H1 (cell line): ENCODE results near the gene RIMKLA. TPM values are rescaled to one million over a fixed set of nuclear protein-coding genes. Genes with fewer than 3 reads are reported as not detected.

ENCODE experiments used
- CTCF ChIA-PET: fragments of 300-600 bp; sonication (Branson Sonifier 250); formaldehyde crosslinking; loops from one replicate; lab custom pipeline; 2021; ENCODE audit not compliant: partially characterized antibody; lab: Charles Lee
- POLR2A ChIA-PET: fragments of 300-600 bp; sonication (Branson Sonifier 250); formaldehyde crosslinking; loops from one replicate; lab custom pipeline; 2021; ENCODE audit warnings: inconsistent platforms; ENCODE audit not compliant: partially characterized antibody; lab: Charles Lee
- DNase-seq, 2 experiments: peaks; one replicate each; pipeline versions ENCODE4 v3.0.0 to v3.0.0-alpha.2; 2010 to 2022; ENCODE audit warnings: low spot score in 2 of 2, low read depth in 1 of 2, mixed read lengths in 1 of 2
- FAIRE-seq: peaks from 2 replicates; lab custom pipeline; 2011; peaks lifted over from hg19 to GRCh38; lab: Jason Lieb, UNC
- H2AFZ ChIP-seq: 2 replicates; pipeline ENCODE4 v1.8.1; 2012; ENCODE audit warnings: low read length, inconsistent platforms
- H2AK5ac ChIP-seq: 2 replicates; pipeline ENCODE4 v1.6.1; 2013; ENCODE audit warnings: low read depth, low read length
- H2BK120ac ChIP-seq: replicated peaks from 2 replicates; pipeline ENCODE3; 2013; ENCODE audit warnings: low read depth, low read length, inconsistent platforms
- H2BK12ac ChIP-seq: 2 replicates; pipeline ENCODE4 v1.6.1; 2013; ENCODE audit warnings: low read depth, low read length
- H2BK15ac ChIP-seq: 2 replicates; pipeline ENCODE4 v1.6.1; 2013; ENCODE audit warnings: low read length
- H2BK20ac ChIP-seq: 2 replicates; pipeline ENCODE4 v1.6.1; 2013; ENCODE audit warnings: low read length
- H2BK5ac ChIP-seq: 2 replicates; pipeline ENCODE4 v1.6.1; 2013; ENCODE audit warnings: low read depth, low read length
- H3K14ac ChIP-seq: 2 replicates; pipeline ENCODE4 v1.6.1; 2013; ENCODE audit warnings: inconsistent platforms; ENCODE audit not compliant: insufficient read length
- H3K18ac ChIP-seq: 2 replicates; pipeline ENCODE4 v1.6.1; 2013; ENCODE audit warnings: low read length; ENCODE audit errors: extremely low read depth
- H3K23ac ChIP-seq: 2 replicates; pipeline ENCODE4 v1.6.1; 2013; ENCODE audit warnings: inconsistent platforms; ENCODE audit not compliant: insufficient read length
- H3K23me2 ChIP-seq: 2 replicates; pipeline ENCODE4 v1.6.1; 2013; ENCODE audit warnings: low read depth, low read length
- H3K27ac ChIP-seq: 2 replicates; pipeline ENCODE4 v1.6.1; 2011; ENCODE audit warnings: low read depth, low read length, inconsistent platforms
- H3K27me3 ChIP-seq, 4 experiments: replicated peaks in 1 of 4; 1 replicate in 1 of 4; 2 replicates in 3 of 4; pipeline versions ENCODE4 v1.6.1 to v1.8.1; 2011 to 2013; ENCODE audit warnings: low read length in 3 of 4, mild to moderate bottlenecking in 3 of 4, inconsistent platforms in 2 of 4, mixed read lengths in 2 of 4, moderate library complexity in 1 of 4; ENCODE audit not compliant: control insufficient read depth in 3 of 4, insufficient read depth in 3 of 4; ENCODE audit errors: extremely low read depth in 1 of 4
- H3K36me3 ChIP-seq, 4 experiments: 2 replicates each; pipeline versions ENCODE4 v1.6.1 to v1.8.1; 2011 to 2013; ENCODE audit warnings: mild to moderate bottlenecking in 4 of 4, low read length in 3 of 4, moderate library complexity in 2 of 4, control low read depth in 1 of 4, inconsistent platforms in 1 of 4; ENCODE audit not compliant: insufficient read depth in 4 of 4, control insufficient read depth in 2 of 4
- H3K4ac ChIP-seq: replicated peaks from 2 replicates; pipeline ENCODE3; 2013; ENCODE audit warnings: low read length, low read depth, mixed read lengths, inconsistent platforms; ENCODE audit not compliant: insufficient read length
- H3K4me1 ChIP-seq, 4 experiments: replicated peaks in 1 of 4; 1 replicate in 1 of 4; 2 replicates in 3 of 4; pipeline versions ENCODE4 v1.6.1 to v1.8.1; 2011 to 2013; ENCODE audit warnings: low read length in 3 of 4, inconsistent platforms in 2 of 4, mixed read lengths in 1 of 4; ENCODE audit not compliant: insufficient read depth in 4 of 4, control insufficient read depth in 3 of 4
- H3K4me2 ChIP-seq, 2 experiments: 2 replicates each; pipeline versions ENCODE4 v1.6.1 to v1.8.1; 2011 to 2013; ENCODE audit warnings: low read depth in 2 of 2, low read length in 2 of 2, control low read depth in 1 of 2, inconsistent platforms in 1 of 2, mild to moderate bottlenecking in 1 of 2; ENCODE audit not compliant: insufficient read depth in 1 of 2
- H3K4me3 ChIP-seq, 4 experiments: fragments of 200-600, 300-600 bp in 1 of 4; sonication (generic), shearing (Covaris generic), sonication (Bioruptor Twin) in 1 of 4; 2 replicates each; pipeline versions ENCODE4 v1.5.1 to v1.8.1; 2011 to 2016; ENCODE audit warnings: low read length in 4 of 4, low read depth in 3 of 4, control low read depth in 2 of 4, inconsistent platforms in 2 of 4, mild to moderate bottlenecking in 2 of 4, mixed read lengths in 1 of 4, moderate library complexity in 1 of 4; ENCODE audit not compliant: insufficient read depth in 2 of 4; ENCODE audit errors: extremely low read depth in 1 of 4
- H3K56ac ChIP-seq: replicated peaks from 2 replicates; pipeline ENCODE3; 2013; ENCODE audit warnings: low read depth, mild to moderate bottlenecking, mixed read lengths, low read length, inconsistent platforms; ENCODE audit not compliant: insufficient read length
- H3K79me1 ChIP-seq: 2 replicates; pipeline ENCODE4 v1.6.1; 2013; ENCODE audit warnings: low read depth, low read length, control low read depth
- H3K79me2 ChIP-seq, 2 experiments: 2 replicates each; pipeline versions ENCODE4 v1.6.1 to v1.8.1; 2012 to 2013; ENCODE audit warnings: low read length in 2 of 2, mild to moderate bottlenecking in 2 of 2, inconsistent platforms in 1 of 2; ENCODE audit not compliant: insufficient read depth in 2 of 2, control insufficient read depth in 1 of 2
- H3K9ac ChIP-seq, 4 experiments: replicated peaks in 1 of 4; 1 replicate in 1 of 4; 2 replicates in 3 of 4; pipeline versions ENCODE4 v1.6.1 to v1.8.1; 2011 to 2013; ENCODE audit warnings: low read depth in 3 of 4, low read length in 3 of 4, control low read depth in 2 of 4, mild to moderate bottlenecking in 2 of 4, moderate library complexity in 2 of 4, inconsistent platforms in 1 of 4; ENCODE audit errors: extremely low read depth in 1 of 4
- H3K9me3 ChIP-seq, 2 experiments: 2 replicates each; pipeline versions ENCODE4 v1.6.1 to v1.8.1; 2012 to 2013; ENCODE audit warnings: mild to moderate bottlenecking in 2 of 2, moderate library complexity in 2 of 2, control low read depth in 1 of 2, inconsistent platforms in 1 of 2, low read depth in 1 of 2, low read length in 1 of 2, mixed read lengths in 1 of 2; ENCODE audit not compliant: insufficient read depth in 2 of 2
- H4K20me1 ChIP-seq, 2 experiments: replicated peaks in 1 of 2; 2 replicates each; pipeline versions ENCODE3 to v1.8.1; 2011 to 2013; ENCODE audit warnings: inconsistent platforms in 2 of 2, low read length in 2 of 2, mild to moderate bottlenecking in 1 of 2; ENCODE audit not compliant: insufficient read depth in 2 of 2, control insufficient read depth in 1 of 2
- H4K5ac ChIP-seq: 2 replicates; pipeline ENCODE4 v1.6.1; 2013; ENCODE audit warnings: low read length, low read depth, mixed read lengths, inconsistent platforms; ENCODE audit not compliant: insufficient read length
- H4K8ac ChIP-seq: 2 replicates; pipeline ENCODE4 v1.8.0; 2013; ENCODE audit warnings: mild to moderate bottlenecking, moderate library complexity, low read length, inconsistent platforms; ENCODE audit not compliant: insufficient read depth; ENCODE audit errors: extremely low read depth
- H4K91ac ChIP-seq: replicated peaks from 2 replicates; pipeline ENCODE3; 2013; ENCODE audit warnings: low read length, mixed read lengths, inconsistent platforms; ENCODE audit not compliant: insufficient read length
- EZH2 ChIP-seq: fragments of 200-600 bp; sonication (generic); IDR thresholded peaks from 2 replicates; pipeline ENCODE4 v1.7.1; 2012; ENCODE audit warnings: low read depth, mild to moderate bottlenecking, moderate library complexity, low read length, inconsistent platforms; ENCODE audit not compliant: severe bottlenecking
- JUND ChIP-seq: IDR thresholded peaks from 2 replicates; pipeline ENCODE4 v1.6.1; 2011; ENCODE audit warnings: mild to moderate bottlenecking, improper control_type of control experiment, low read length
- MAFK ChIP-seq: IDR thresholded peaks from 2 replicates; pipeline ENCODE4 v1.6.1; 2012; ENCODE audit warnings: low read depth, mild to moderate bottlenecking, improper control_type of control experiment, low read length
- POLR2A ChIP-seq, 2 experiments: IDR thresholded peaks; 1 replicate in 1 of 2; 2 replicates in 1 of 2; pipeline ENCODE4 v1.6.1; 2011; ENCODE audit warnings: low read depth in 2 of 2, low read length in 2 of 2, mild to moderate bottlenecking in 2 of 2; ENCODE audit errors: control extremely low read depth in 1 of 2
- POLR2AphosphoS5 ChIP-seq: IDR thresholded peaks from 2 replicates; pipeline ENCODE4 v1.6.1; 2011; ENCODE audit warnings: low read depth, low read length
- RBBP5 ChIP-seq: IDR thresholded peaks from 2 replicates; pipeline ENCODE4 v1.7.1; 2012; ENCODE audit warnings: low read depth, mild to moderate bottlenecking, inconsistent platforms, low read length, moderate library complexity, borderline replicate concordance
- SAP30 ChIP-seq: fragments of 300-600 bp; sonication (generic); IDR thresholded peaks from 2 replicates; pipeline ENCODE4 v1.7.1; 2012; ENCODE audit warnings: low read length, moderate library complexity, mild to moderate bottlenecking, inconsistent platforms; ENCODE audit not compliant: insufficient read depth, insufficient replicate concordance
- SIN3A ChIP-seq, 2 experiments: IDR thresholded peaks in 1 of 2; conservative IDR thresholded peaks in 1 of 2; 2 replicates each; pipeline ENCODE4 v1.6.1; 2011 to 2012; ENCODE audit warnings: low read length in 2 of 2, improper control_type of control experiment in 1 of 2, low read depth in 1 of 2, mild to moderate bottlenecking in 1 of 2
- SRF ChIP-seq: IDR thresholded peaks from 2 replicates; pipeline ENCODE4 v1.6.1; 2011; ENCODE audit warnings: mild to moderate bottlenecking, low read depth, low read length, moderate library complexity
- YY1 ChIP-seq: IDR thresholded peaks from 2 replicates; pipeline ENCODE4 v1.6.1; 2011; ENCODE audit warnings: low read depth, mild to moderate bottlenecking, low read length
- WGBS, 2 experiments: shearing (Covaris generic) in 1 of 2; methylation state at CpG; one replicate each; pipeline versions ENCODE4 v1.1.6 to v1.1.7; 2013 to 2015; ENCODE audit warnings: low lambda C conversion rate in 2 of 2, mixed read lengths in 2 of 2, inconsistent platforms in 1 of 2, low coverage in 1 of 2, missing lambda C conversion rate in 1 of 2; ENCODE audit not compliant: insufficient replicate concordance in 2 of 2, insufficient coverage in 1 of 2, insufficient read length in 1 of 2; ENCODE audit errors: extremely low coverage in 1 of 2, missing lambda C conversion rate in 1 of 2; 5-methylcytosine and 5-hydroxymethylcytosine counted together
- polyA plus RNA-seq, 7 experiments: library from polyadenylated mRNA; depleted of rRNA in 3 of 7; stranded (reverse) in 5 of 7; unstranded in 2 of 7; fragments of >200 nt in 5 of 7; fragments of 200-250 nt in 2 of 7; gene quantifications; 1 replicate in 5 of 7; 2 replicates in 1 of 7; 4 replicates in 1 of 7; pipeline versions ENCODE4 v1.2.1 to v1.2.3, GENCODE V29; 2011 to 2013; ENCODE audit warnings: missing spikeins in 2 of 7, mixed read lengths in 2 of 7
- total RNA-seq: library from RNA; stranded (reverse); fragmentation: NEBNext Ultra II Directional; extraction: Animal tissue kit (Norgen Biotek cat#: 25700); gene quantifications from 2 replicates; pipeline ENCODE4 v1.2.1, GENCODE V29; 2021
- TF ChIP-seq, protein P1 (sequence below): IDR thresholded peaks from 2 replicates; pipeline ENCODE4 v1.6.1; 2012; ENCODE audit warnings: inconsistent platforms

Gene RIMKLA
- total and polyA plus RNA-seq, 2 of the 8 experiments (the other 6 are each of a cell fraction or from before 2014, with no cell fraction given), result 3.2 to 5.8 TPM

DNA sequence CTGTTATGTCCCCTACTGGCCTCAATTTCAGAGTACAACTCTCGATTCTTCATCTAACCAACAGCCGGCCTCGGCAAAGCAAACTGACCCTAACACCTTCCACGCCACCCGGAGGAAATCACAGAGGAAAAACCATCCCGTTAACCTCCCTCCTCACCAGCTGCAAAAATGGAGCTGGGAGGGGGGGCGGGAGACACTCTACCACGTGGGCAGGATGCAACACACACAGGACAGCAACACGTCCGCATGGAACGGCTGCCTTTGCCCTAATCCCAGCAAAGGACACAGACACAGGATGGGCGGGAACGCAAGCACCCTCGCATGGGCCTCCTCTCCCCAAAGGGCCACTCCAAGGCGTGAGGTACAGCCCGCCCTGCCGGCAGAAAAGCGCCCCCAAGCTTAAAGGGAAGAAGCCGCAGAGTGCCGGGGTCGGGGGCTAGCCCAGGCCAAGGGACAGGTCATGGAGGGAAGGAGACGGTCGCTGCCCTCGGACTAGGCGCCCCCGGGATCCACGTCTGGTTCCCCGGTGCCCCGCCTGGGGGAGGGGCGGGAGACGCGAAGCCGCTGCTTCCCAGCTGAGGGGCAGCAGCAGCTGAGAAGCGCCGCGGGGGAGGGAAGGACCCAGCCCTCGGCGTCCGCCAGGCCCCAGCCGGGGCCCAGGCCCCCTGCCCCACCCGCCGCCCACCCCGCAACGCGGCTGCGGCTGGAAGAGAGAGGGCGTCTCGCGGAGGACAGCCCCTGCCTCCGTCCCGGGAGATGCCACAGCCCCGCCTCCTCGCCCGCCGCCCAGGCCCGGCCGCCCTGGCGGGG is 46.1 kb upstream of the RIMKLA start:
- FAIRE-seq (no peak), DNase-seq (peak in 1 of 2 experiments; percentile 78)
- Histone ChIP-seq H3K56ac (peak overlapping the region; percentile 62), H3K27me3 (no peaks in the 10 kb centered on the region), H2BK15ac (0 out of 2 replicates have a peak overlapping the region, but pooled peaks have one; percentile 46), H3K23ac (no peak overlapping the region), H4K5ac (peak overlapping the region; percentile 66), H3K9ac (peak overlapping the region; percentile 75 to 97 (median 88)), H2BK20ac (no peak overlapping the region), H3K79me2 (peaks cover 34 to 51% of the 10 kb centered on the region in 2 experiments), H2BK12ac (no peak overlapping the region; the same call in 1 of the 2 replicates), H4K91ac (peak overlapping the region; percentile 80), H3K4me2 (peak overlapping the region; percentile 73 to 90), H3K14ac (no peak overlapping the region), H2AFZ (no peak overlapping the region), H3K4me1 (peaks cover 0 to 3% (median 0%) of the 10 kb centered on the region in 4 experiments; a peak in 5 of 7 replicates), H2BK120ac (no peak overlapping the region), H3K79me1 (no peaks in the 10 kb centered on the region), H3K27ac (peak overlapping the region; percentile 94), H2BK5ac (peak overlapping the region; percentile 94), H3K9me3 (no peaks in the 10 kb centered on the region), H3K4me3 (peak overlapping the region; percentile 85 to 94 (median 92)), H3K23me2 (peaks cover 7% of the 10 kb centered on the region), H3K18ac (peak overlapping the region; percentile 86), H3K36me3 (no peaks in the 10 kb centered on the region), H4K20me1 (peaks cover under 1 to 9% of the 10 kb centered on the region in 2 experiments), H3K4ac (peak overlapping the region; percentile 81), H2AK5ac (no peak overlapping the region), H4K8ac (peak overlapping the region; percentile 90)
- ChIA-PET CTCF (no interaction called here), POLR2A (interaction anchor here (1.1 to 1.2 kb wide), 3 partner anchors 12 to 21 kb away, joined by 3 to 5 read pairs (median 4); no protein-coding TSS in a partner anchor)
- WGBS, 2 experiments, result 0% methylated on average over 25 of the region's 58 CpGs; no CpG with 5 or more reads in 1 of the 2 experiments
- TF ChIP-seq POLR2A (IDR thresholded peaks at IDR 0.05; ENCODE audit: control extremely low read depth in 1 of 2, low read depth in 2 of 2, low read length in 2 of 2), result peak in 1 of 2 experiments; percentile 27; a peak in 2 of 3 replicates
- no peak for TF ChIP-seq SRF
- TF ChIP-seq, protein P1, sequence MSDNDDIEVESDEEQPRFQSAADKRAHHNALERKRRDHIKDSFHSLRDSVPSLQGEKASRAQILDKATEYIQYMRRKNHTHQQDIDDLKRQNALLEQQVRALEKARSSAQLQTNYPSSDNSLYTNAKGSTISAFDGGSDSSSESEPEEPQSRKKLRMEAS, result peak; percentile 92
- peak; percentile 43; the same call in 1 of the 2 replicates for TF ChIP-seq POLR2AphosphoS5
- no peak for TF ChIP-seq MAFK
- peak; percentile 32 to 45; a peak in 1 of 4 replicates for TF ChIP-seq SIN3A (conservative IDR thresholded peaks at IDR 0.05 in 1 of 2, IDR thresholded peaks at IDR 0.05 in 1 of 2; ENCODE audit: low read depth in 1 of 2, low read length in 2 of 2)
- no peak for TF ChIP-seq JUND
- TF ChIP-seq RBBP5, result peak; percentile 43; the same call in 1 of the 2 replicates
- TF ChIP-seq YY1, result peak; percentile 4; the same call in 1 of the 2 replicates
- TF ChIP-seq SAP30, result no peak
- TF ChIP-seq EZH2, result peak; percentile 6
